Cardiac fibroblast (primary cell): ENCODE data around the gene GDF15.

Experiments
- DNase-seq, 2 donors: peaks; one replicate each; pipeline versions ENCODE4 v3.0.0 to v3.0.0-alpha.2; 2010; ENCODE audit warnings: low read depth in 2 of 2
- H3K4me3 ChIP-seq, 2 donors: replicated peaks in 1 of 2; 1 replicate in 1 of 2; 2 replicates in 1 of 2; pipeline ENCODE4 v1.5.1; 2011; ENCODE audit warnings: low read depth in 2 of 2, low read length in 2 of 2, mild to moderate bottlenecking in 2 of 2, moderate library complexity in 1 of 2
- CTCF ChIP-seq: IDR thresholded peaks from one replicate; pipeline ENCODE4 v1.5.1; 2011; ENCODE audit warnings: low read depth, mild to moderate bottlenecking, low read length, inconsistent platforms

GDF15 gene

DNA sequence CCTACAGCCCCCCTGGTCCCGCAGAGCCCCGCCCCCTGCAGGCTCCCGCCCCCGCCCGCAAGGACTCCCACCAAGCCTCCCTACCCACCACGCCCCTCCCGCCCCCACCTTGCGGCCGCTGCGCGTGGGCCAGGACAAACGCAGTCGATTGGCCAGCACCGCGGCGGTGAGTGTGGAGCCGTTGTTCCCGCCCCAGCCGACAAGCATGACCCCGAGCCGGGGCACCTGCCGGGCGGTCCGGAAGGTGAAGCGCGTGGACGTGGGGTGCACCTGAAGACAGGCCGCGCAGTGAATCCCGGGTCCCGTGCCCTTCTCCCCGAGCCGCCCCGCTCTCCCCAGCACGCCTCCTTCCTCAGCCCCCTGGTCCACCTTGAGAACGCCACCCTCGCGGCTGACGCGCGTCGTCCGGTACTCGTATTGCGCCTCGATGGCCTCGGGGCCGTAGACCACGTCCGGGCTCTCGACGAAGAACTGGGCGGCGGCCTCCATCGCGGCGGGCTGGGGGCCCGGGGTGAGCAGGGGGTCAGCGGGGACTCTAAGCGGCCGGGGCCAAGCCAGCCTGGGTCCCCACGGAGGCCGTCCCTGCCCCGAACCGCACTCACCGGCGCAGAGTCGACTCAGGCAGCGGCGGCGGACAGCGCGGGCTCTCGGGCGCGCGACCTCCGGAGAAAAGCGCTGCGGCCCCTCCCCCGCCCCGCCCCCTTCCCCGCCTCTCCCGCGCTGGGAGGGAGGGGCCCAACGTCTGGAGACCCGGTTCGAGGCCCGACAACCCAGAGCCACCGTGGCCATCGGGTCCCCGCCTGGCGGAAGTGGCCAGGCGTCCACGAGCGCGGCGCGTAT is 51.8 kb downstream of the GDF15 start, which contains the start of gene ISYNA1:
Gene ISYNA1, minus strand, starts transcription at position 643 of the 840 bp plus-strand sequence. Its CDS starts 154 bp downstream, at position 489.
- H3K4me3 ChIP-seq = peak within 1 kb of the TSS; percentile 52 to 77
- no peak for TF ChIP-seq CTCF
- peak; percentile 15 to 64 for DNase-seq

- H3K4me3 ChIP-seq = peak overlapping the region in 1 of 2 donors; percentile 25
- no peak for TF ChIP-seq CTCF
These were observed 52.5 kb downstream of the GDF15 start for GRCh38 chr19:18438331-18439024.

More at GRCh38 chr19:18438331-18439024, 52.5 kb downstream of the GDF15 start:
- DNase-seq = peak in 1 of 2 donors; percentile 88
